ENCODE measurements around the gene CERK. TPM values are rescaled to one million over a fixed set of nuclear protein-coding genes. Genes with fewer than 3 reads are reported as not detected.

Gene CERK
- total and polyA plus RNA-seq, 7 donors: 23.9 to 45.5 (median 28.2) TPM

GRCh38 chr22:46697811-46698515, 40.1 kb downstream of the CERK start:
- TF ChIP-seq EP300 (IDR thresholded peaks at IDR 0.05) (no peak), CTCF (IDR thresholded peaks at IDR 0.05) (no peak), POLR2AphosphoS5 (IDR thresholded peaks at IDR 0.05) (no peak), POLR2A (IDR thresholded peaks at IDR 0.05) (no peak)
- WGBS, 2 donors: 93% methylated on average over 24 of the region's 24 CpGs
- Histone ChIP-seq H3K4me3 (no peak overlapping the region), H3K36me3 (peaks cover 19 to 98% (median 58%) of the 10 kb centered on the region in 4 donors), H3K9me3 (no peaks in the 10 kb centered on the region), H3K27me3 (no peaks in the 10 kb centered on the region), H3K4me1 (no peaks in the 10 kb centered on the region), H3K27ac (no peak overlapping the region)
- intact Hi-C loops (cut with DNase I): no loop called here
- peak; percentile 50 for DNase-seq

- H3K4me1 ChIP-seq: no peaks in the 10 kb centered on the region
- intact Hi-C loops (cut with DNase I): no loop called here
- H3K4me3 ChIP-seq: no peak overlapping the region
- no peak for TF ChIP-seq POLR2A (IDR thresholded peaks at IDR 0.05)
- no peak for TF ChIP-seq EP300 (IDR thresholded peaks at IDR 0.05)
- TF ChIP-seq CTCF (IDR thresholded peaks at IDR 0.05): no peak
- no peak for TF ChIP-seq POLR2AphosphoS5 (IDR thresholded peaks at IDR 0.05)
- H3K27me3 ChIP-seq: no peaks in the 10 kb centered on the region
- peaks cover 22 to 96% (median 59%) of the 10 kb centered on the region in 4 donors for H3K36me3 ChIP-seq
- 94 to 95% methylated on average over 10 of the region's 10 CpGs for WGBS, 2 donors
- H3K9me3 ChIP-seq: no peaks in the 10 kb centered on the region
- peak; percentile 48 for DNase-seq
- H3K27ac ChIP-seq: no peak overlapping the region
These were observed 41.4 kb downstream of the CERK start for GRCh38 chr22:46696614-46697013.

- TF ChIP-seq EP300 (IDR thresholded peaks at IDR 0.05) (no peak), POLR2AphosphoS5 (IDR thresholded peaks at IDR 0.05) (no peak), POLR2A (IDR thresholded peaks at IDR 0.05) (no peak), CTCF (IDR thresholded peaks at IDR 0.05) (no peak)
- WGBS, 2 donors: 73 to 83% methylated on average over 11 of the region's 11 CpGs
These were observed 41.9 kb downstream of the CERK start for GRCh38 chr22:46696229-46696518.

GRCh38 chr22:46695346-46696228, 42.5 kb downstream of the CERK start:
- DNase-seq: peak; percentile 58

More at GRCh38 chr22:46696229-46696518, 41.9 kb downstream of the CERK start:
- intact Hi-C loops (cut with DNase I): no loop called here
- no peaks in the 10 kb centered on the region for H3K4me1 ChIP-seq
- H3K4me3 ChIP-seq: no peak overlapping the region
- H3K9me3 ChIP-seq: no peaks in the 10 kb centered on the region
- peak; percentile 63 for DNase-seq
- peaks cover 19 to 96% (median 59%) of the 10 kb centered on the region in 4 donors for H3K36me3 ChIP-seq
- H3K27ac ChIP-seq: no peak overlapping the region
- H3K27me3 ChIP-seq: no peaks in the 10 kb centered on the region

More at GRCh38 chr22:46695346-46696228, 42.5 kb downstream of the CERK start:
- Histone ChIP-seq H3K36me3 (peaks cover 16 to 96% (median 56%) of the 10 kb centered on the region in 4 donors), H3K4me3 (no peak overlapping the region), H3K27ac (no peak overlapping the region), H3K27me3 (no peaks in the 10 kb centered on the region), H3K9me3 (no peaks in the 10 kb centered on the region), H3K4me1 (no peaks in the 10 kb centered on the region)
- WGBS, 2 donors: 78 to 83% methylated on average over 25 of the region's 25 CpGs
- intact Hi-C loops (cut with DNase I): no loop called here
- TF ChIP-seq POLR2A (IDR thresholded peaks at IDR 0.05): no peak
- no peak for TF ChIP-seq CTCF (IDR thresholded peaks at IDR 0.05)
- no peak for TF ChIP-seq EP300 (IDR thresholded peaks at IDR 0.05)
- TF ChIP-seq POLR2AphosphoS5 (IDR thresholded peaks at IDR 0.05): no peak
